T-helper 2 cell treated with Interferon-gamma antibody and Interleukin-4, amounts not matched to agents 5 μg/mL and 100 μg/mL, for 36 hours (primary cell): ENCODE results near the gene ZBTB8A.
"Not testable (repeated sequence)": the region's sequence is repeated elsewhere in the genome, so short reads cannot be mapped to it uniquely, and the experiment has no call there.

ENCODE experiments used
- DNase-seq: peaks from one replicate; pipeline ENCODE4 v3.0.0; 2021; ENCODE audit warnings: low spot score
- H3K27ac Mint-ChIP-seq: one replicate; pipeline ENCODE4 v1.8.0; 2021; ENCODE audit warnings: mild to moderate bottlenecking, mixed read lengths
- H3K27me3 Mint-ChIP-seq: one replicate; pipeline ENCODE4 v1.8.0; 2021; ENCODE audit warnings: low read depth, mixed read lengths
- H3K36me3 Mint-ChIP-seq: one replicate; pipeline ENCODE4 v1.8.0; 2021; ENCODE audit warnings: low read depth, mixed read lengths
- H3K4me1 Mint-ChIP-seq: one replicate; pipeline ENCODE4 v1.8.0; 2021; ENCODE audit warnings: low read depth, mixed read lengths
- H3K4me3 Mint-ChIP-seq: one replicate; pipeline ENCODE4 v1.8.0; 2022; ENCODE audit warnings: mild to moderate bottlenecking, moderate library complexity, mixed read lengths
- H3K9me3 Mint-ChIP-seq: one replicate; pipeline ENCODE4 v1.8.0; 2021; ENCODE audit warnings: mixed read lengths

ZBTB8A gene

DNA sequence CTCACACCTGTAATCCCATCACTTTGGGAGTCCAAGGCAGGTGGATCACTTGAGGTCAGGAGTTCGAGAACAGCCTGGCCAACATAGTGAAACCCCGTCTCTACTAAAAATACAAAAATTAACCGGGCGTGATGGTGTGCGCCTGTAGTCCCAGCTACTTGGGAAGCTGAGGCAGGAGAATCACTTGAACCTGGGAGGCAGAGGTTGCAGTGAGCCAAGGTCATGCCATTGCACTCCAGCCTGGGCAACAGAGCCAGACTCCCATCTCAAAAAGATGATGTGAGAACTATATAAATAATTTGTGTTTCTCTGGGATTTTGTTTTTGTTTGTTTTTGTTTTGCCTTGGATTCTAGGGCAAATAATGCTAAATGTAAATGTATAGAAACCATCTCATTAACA lies 17.8 kb downstream of the ZBTB8A start:
- not testable (repeated sequence) for DNase-seq, H3K27me3 Mint-ChIP-seq, H3K36me3 Mint-ChIP-seq, H3K27ac Mint-ChIP-seq, H3K4me1 Mint-ChIP-seq, H3K4me3 Mint-ChIP-seq, H3K9me3 Mint-ChIP-seq

DNA sequence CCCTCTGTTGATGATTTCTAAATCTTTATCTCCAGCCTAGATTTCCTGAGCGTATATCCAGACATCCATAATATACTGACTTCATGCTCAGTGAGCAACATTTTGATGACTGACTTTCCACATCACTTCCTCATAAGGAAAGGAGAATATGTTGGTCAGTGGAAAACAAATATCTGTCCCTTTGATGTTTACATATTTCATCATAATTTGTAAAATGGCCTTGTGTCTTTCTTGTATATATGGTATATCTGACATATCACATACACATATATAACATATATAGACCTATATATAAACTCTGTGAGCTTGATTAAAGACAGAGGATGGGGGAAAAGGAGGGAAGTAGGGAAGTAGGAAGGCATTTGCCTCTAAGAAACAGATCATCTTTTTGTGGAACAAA lies 18.6 kb downstream of the ZBTB8A start:
- no peaks in the 10 kb centered on the region for H3K9me3 Mint-ChIP-seq
- no peaks in the 10 kb centered on the region for H3K4me1 Mint-ChIP-seq
- H3K36me3 Mint-ChIP-seq = no peaks in the 10 kb centered on the region
- no peak for DNase-seq
- no peak overlapping the region for H3K27ac Mint-ChIP-seq
- H3K27me3 Mint-ChIP-seq = peaks cover 4% of the 10 kb centered on the region
- no peak overlapping the region for H3K4me3 Mint-ChIP-seq

DNA sequence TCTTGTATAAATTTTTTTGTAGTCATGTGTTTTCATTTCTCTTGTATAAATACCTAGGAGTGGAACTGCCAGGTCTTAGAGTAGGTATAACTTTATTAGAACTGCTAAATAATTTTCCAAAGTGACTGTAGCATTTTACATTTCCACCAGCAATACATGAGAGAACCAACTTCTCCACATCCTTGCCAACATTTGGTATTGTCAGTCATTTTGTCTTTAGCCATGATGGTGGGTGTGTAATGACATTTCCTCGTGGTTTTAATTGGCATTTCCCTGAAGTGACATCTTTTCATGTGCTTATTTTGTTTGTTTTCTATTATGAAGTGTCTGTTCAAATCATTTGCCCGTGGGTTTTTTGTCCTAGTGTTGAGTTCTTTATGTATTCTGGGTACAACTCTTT lies 29.7 kb downstream of the ZBTB8A start:
- Mint-ChIP-seq H3K4me1 (no peaks in the 10 kb centered on the region), H3K27ac (no peak overlapping the region), H3K27me3 (peaks cover 6% of the 10 kb centered on the region), H3K36me3 (no peaks in the 10 kb centered on the region), H3K9me3 (no peaks in the 10 kb centered on the region), H3K4me3 (no peak overlapping the region)
- no peak for DNase-seq

DNA sequence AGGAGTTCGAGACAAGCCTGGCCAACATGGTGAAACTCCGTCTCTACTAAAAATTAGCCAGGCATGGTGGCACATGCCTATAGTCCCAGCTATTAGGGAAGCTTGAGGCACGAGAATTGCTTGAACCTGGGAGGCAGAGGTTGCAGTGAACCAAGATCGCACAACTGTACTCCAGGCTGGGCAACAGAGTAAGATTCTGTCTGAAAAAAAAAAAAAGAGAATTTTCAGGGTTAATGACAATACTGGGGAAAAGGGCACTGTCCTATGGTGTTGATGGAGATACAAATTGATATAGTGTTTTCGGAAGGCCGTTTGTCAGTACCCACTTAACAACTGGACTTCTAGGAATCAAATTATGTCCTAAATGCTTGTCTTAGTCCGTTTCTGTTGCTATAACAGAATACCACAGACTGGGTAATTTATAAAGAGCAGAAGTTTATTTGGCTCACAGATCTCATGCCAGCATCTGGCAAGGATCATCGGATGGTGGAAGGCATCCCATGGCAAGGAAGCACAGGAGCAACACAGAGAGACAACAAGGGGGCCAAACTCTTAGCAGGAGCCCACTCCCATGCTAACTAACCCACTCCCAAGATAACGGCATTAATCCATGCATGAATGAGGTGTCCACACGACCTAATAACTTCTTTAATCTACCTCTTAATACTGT lies 41.3 kb downstream of the ZBTB8A start:
- Mint-ChIP-seq H3K4me1 (no peaks in the 10 kb centered on the region), H3K36me3 (no peaks in the 10 kb centered on the region), H3K9me3 (no peaks in the 10 kb centered on the region), H3K27ac (no peak overlapping the region), H3K4me3 (no peak overlapping the region), H3K27me3 (no peaks in the 10 kb centered on the region)
- no peak for DNase-seq

DNA sequence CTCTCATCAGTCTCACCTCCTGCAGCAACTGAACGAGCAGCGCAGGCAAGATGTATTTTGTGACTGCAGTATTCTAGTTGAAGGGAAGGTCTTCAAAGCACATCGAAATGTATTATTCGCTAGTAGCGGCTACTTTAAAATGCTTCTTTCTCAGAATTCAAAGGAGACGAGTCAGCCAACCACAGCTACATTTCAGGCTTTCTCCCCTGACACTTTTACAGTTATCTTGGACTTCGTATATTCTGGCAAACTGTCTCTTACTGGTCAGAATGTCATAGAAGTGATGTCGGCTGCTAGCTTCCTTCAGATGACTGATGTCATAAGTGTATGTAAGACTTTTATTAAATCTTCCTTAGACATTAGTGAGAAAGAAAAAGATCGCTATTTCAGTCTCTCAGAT lies 53.7 kb downstream of the ZBTB8A start:
- no peak for DNase-seq
- no peak overlapping the region for H3K27ac Mint-ChIP-seq
- H3K4me1 Mint-ChIP-seq = no peaks in the 10 kb centered on the region
- no peaks in the 10 kb centered on the region for H3K9me3 Mint-ChIP-seq
- H3K4me3 Mint-ChIP-seq = no peak overlapping the region
- H3K36me3 Mint-ChIP-seq = no peaks in the 10 kb centered on the region
- no peaks in the 10 kb centered on the region for H3K27me3 Mint-ChIP-seq

DNA sequence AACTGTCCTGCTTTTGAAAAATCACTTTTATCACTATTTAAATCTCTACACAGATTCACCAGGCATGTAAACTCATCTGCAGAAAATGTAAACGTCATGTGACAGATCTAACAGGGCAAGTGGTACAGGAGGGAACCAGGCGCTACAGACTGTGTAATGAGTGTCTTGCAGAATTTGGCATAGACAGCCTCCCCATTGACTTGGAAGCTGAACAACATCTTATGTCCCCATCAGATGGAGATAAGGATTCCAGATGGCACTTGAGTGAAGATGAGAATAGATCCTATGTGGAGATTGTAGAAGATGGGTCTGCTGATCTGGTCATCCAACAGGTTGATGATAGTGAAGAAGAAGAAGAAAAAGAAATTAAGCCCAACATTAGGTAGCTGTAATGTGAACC lies 60.8 kb downstream of the ZBTB8A start:
- Mint-ChIP-seq H3K4me1 (peaks cover 2% of the 10 kb centered on the region), H3K27me3 (no peaks in the 10 kb centered on the region), H3K9me3 (no peaks in the 10 kb centered on the region), H3K27ac (no peak overlapping the region), H3K36me3 (no peaks in the 10 kb centered on the region), H3K4me3 (no peak overlapping the region)
- no peak for DNase-seq

DNA sequence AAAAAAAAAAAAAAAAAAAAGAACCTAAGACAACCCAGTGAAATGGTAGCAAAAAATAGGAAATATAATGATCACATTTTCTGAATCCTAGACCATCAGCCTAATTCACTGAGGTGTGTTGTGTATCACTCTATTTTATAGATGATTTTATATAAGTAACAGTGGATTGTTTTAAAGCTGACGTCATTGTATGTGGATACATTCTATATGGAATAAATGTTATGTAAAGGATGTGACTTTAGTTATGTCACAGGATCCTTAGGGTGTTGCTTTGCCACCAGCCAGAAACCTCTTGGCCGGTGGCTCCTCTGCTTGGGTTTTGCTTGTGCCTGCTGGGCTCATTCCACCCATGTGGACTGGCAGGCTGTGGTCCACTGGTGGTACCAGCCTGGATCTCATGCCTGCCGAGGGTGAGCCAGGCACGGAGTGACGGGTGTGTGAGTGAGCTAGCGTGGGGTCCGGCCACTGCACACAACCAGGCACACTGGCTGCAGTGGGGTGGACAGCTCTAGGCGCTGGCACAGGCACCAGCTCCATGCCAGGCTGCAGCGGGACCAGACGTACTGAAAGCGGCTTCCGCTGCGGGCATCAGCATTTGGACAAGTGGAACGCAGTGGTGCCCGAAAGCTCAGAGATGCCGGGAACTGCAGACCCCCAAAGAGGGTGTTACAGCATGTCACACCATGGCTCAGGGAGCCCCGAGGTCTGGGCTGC lies 66.6 kb downstream of the ZBTB8A start:
- Mint-ChIP-seq H3K4me3 (no peak overlapping the region), H3K9me3 (no peaks in the 10 kb centered on the region), H3K4me1 (no peaks in the 10 kb centered on the region), H3K27me3 (no peaks in the 10 kb centered on the region), H3K36me3 (no peaks in the 10 kb centered on the region), H3K27ac (no peak overlapping the region)
- DNase-seq = no peak

DNA sequence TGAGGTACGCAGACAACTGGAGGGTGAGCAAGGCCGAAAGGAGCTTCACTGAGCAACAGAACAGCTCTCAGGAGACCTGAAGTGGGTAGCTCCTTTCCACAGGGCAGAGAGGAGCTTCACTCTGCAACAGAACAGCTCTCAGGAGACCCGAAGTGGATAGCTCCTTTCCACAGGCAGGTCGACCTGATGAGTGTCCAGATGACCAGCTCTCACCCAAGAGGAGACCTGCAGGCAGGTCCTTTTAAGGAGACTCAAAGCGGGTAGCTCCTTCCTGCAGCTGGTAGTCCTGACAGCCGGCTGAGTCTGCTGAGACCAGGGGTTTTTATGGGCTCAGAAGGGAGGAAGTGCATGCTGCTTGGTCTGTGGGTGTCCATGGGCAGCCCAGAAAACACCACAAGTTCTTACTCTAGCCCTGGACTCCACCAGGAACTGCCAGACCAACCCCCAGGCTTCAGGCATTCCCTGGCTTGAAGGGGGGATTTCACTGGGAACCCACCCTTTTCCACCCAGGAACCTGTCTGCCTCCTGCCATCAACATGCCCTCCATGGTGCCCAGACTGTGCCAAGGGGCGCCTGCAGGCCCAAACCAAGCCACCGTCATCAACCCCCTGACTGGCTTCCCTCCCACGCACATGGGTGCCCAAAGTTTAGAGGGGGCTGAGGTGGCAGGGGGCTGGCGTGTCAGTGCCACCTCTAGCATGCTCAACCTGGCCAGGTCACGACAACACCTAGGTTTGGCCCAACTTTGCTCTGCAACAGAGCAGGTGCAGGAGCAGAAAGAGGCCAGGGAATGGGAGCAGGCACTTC lies 67.5 kb downstream of the ZBTB8A start:
- Mint-ChIP-seq H3K4me3 (no peak overlapping the region), H3K9me3 (no peaks in the 10 kb centered on the region), H3K36me3 (no peaks in the 10 kb centered on the region), H3K27ac (no peak overlapping the region), H3K4me1 (no peaks in the 10 kb centered on the region), H3K27me3 (no peaks in the 10 kb centered on the region)
- DNase-seq = no peak

DNA sequence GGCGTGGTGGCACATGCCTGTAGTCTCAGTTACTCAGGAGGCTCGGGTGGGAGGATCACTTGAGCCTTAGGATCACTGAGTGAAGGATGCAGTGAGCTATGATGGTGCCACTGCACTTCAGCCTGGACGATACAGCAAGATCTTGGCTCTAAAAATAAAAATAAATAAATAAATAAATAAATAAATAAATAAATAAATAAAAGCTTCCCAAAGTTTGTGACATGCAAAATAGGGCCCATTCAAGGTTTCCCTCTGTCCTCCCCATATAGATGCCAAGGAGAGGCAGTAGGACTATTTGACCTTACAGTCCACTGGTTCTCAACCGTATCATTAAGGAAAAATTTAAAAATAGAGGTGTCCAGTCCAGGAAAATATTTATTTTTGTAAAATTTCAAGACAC lies 70.0 kb downstream of the ZBTB8A start:
- no peak overlapping the region for H3K4me3 Mint-ChIP-seq
- DNase-seq = no peak
- H3K9me3 Mint-ChIP-seq = no peaks in the 10 kb centered on the region
- no peak overlapping the region for H3K27ac Mint-ChIP-seq
- H3K27me3 Mint-ChIP-seq = no peaks in the 10 kb centered on the region
- H3K36me3 Mint-ChIP-seq = no peaks in the 10 kb centered on the region
- H3K4me1 Mint-ChIP-seq = peaks cover 8% of the 10 kb centered on the region

DNA sequence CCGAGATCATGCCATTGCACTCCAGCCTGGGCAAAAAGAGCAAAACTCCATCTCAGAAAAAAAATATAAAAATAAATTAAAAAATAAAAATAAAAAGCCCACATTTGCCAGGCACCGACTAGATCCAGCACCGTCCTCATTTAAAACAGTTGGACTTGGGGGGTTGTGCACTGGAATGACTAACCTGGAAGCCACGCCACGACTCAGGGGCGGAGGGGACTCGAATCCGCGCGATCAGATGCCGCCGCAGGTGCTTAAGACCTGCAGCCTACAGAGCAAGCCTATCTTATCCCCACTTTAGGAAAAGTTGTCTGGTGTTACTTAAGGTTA lies 72.6 kb downstream of the ZBTB8A start:
- H3K27ac Mint-ChIP-seq = no peak overlapping the region
- H3K4me1 Mint-ChIP-seq = peaks cover 8% of the 10 kb centered on the region
- DNase-seq = no peak
- H3K9me3 Mint-ChIP-seq = no peaks in the 10 kb centered on the region
- H3K27me3 Mint-ChIP-seq = no peaks in the 10 kb centered on the region
- peak overlapping the region; percentile 55 for H3K4me3 Mint-ChIP-seq
- no peaks in the 10 kb centered on the region for H3K36me3 Mint-ChIP-seq

DNA sequence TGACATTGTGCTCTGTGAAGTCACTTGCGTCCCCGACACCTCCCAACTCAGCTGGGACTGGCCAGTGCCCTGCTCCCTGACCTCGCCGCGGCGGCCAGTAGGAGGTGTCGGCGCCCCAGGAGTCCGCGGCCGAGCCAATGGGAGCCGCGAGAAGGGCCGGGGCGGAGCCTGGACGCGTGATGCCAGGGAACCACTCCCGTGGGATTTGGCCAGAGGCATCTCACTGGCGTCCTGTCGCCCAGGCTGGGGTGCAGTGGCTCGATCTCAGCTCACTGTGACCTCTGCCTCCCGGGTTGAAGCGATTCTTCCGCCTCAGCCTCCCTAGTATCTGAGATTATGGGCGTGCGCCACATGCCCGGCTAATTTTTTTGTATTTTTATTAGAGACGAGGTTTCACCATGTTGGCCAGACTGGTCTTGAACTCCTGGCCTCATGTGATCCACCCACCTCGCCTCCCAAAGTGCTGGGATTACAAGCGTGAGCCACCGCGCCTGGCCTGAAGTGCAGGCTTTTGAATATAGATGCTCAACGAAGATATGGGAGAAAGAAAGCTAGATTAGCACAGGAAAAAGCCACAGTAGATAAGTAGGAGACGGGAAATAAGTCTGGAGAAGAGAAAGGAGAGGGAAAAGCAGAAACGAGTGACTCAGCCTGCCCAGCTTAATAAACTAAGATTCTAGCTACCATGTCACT lies 73.1 kb downstream of the ZBTB8A start:
- Mint-ChIP-seq H3K4me3 (peak overlapping the region; percentile 55), H3K36me3 (no peaks in the 10 kb centered on the region), H3K27me3 (no peaks in the 10 kb centered on the region), H3K4me1 (peaks cover 8% of the 10 kb centered on the region), H3K27ac (no peak overlapping the region), H3K9me3 (no peaks in the 10 kb centered on the region)
- peak; percentile 69 for DNase-seq

DNA sequence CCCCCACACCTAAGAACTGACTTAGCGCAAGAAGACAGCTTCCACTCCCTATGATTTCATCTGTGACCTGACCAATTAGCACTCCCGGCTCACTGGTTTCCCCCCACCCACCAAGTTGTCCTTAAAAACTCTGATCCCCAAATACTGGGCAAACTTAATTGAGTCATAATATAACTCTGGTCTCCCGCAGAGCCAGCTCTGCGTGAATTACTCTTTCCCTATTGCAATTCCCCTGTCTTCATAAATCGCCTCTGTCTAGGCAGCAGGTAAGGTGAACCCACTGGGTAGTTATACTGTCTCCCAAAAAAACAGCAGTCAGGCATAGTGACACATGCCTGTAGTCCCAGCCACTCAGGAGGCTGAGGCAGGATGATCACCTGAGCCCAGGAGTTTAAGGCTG lies 74.2 kb downstream of the ZBTB8A start:
- H3K27me3 Mint-ChIP-seq = no peaks in the 10 kb centered on the region
- peaks cover 3% of the 10 kb centered on the region for H3K36me3 Mint-ChIP-seq
- H3K4me1 Mint-ChIP-seq = peaks cover 8% of the 10 kb centered on the region
- no peak overlapping the region for H3K4me3 Mint-ChIP-seq
- H3K9me3 Mint-ChIP-seq = no peaks in the 10 kb centered on the region
- DNase-seq = no peak
- no peak overlapping the region for H3K27ac Mint-ChIP-seq

DNA sequence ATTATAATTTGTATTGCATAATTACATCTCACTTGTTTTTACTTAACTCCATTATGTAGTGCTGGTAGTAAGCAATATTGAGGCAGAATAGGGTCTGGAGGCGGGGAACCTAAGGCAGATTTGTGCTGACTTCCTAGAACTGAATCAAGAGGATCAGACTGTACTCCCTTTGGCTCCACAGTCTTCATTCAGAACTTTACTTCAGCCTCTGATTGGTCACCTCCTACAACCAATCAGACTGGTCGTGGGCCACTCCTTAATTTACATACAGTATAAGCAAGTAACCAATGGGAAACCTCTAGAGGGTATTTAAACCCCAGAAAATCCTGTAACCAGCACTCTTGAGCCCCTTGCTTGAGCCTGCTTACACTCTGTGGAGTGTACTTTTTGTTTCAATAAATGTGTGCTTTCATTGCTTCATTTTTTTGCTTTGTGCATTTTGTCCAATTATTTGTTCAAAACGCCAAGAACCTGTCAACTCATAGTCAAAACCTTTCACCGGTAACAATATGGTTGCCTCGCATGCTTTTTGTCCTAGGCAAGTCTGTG lies 79.5 kb downstream of the ZBTB8A start:
- Mint-ChIP-seq H3K4me3 (no peak overlapping the region), H3K27ac (no peak overlapping the region), H3K27me3 (no peaks in the 10 kb centered on the region), H3K36me3 (peaks cover 38% of the 10 kb centered on the region), H3K4me1 (peaks cover 24% of the 10 kb centered on the region), H3K9me3 (no peaks in the 10 kb centered on the region)
- DNase-seq = no peak
